A549 (cell line): ENCODE results near the gene PERCC1. TPM values are rescaled to one million over a fixed set of nuclear protein-coding genes. Genes with fewer than 3 reads are reported as not detected.

ENCODE experiments used
- ATAC-seq, 2 experiments: fragments of 200-7000 bp in 1 of 2; fragments of >200 bp in 1 of 2; cut with Nextera tagmentation in 1 of 2; cut with Tn5 transposase in 1 of 2; 3 replicates each; pipeline versions ENCODE4 v1.8.0 to v1.9.1; 2018 to 2020; ENCODE audit warnings: mild to moderate bottlenecking in 1 of 2, moderate library complexity in 1 of 2
- CTCF ChIA-PET: fragments of 300-600 bp; sonication (Branson Sonifier 250); formaldehyde crosslinking; extraction: SDS; loops from one replicate; lab custom pipeline; 2021; ENCODE audit warnings: antibody characterized with exemption, inconsistent platforms; lab: Yijun Ruan, JAX
- POLR2A ChIA-PET: fragments of 350-600 bp; formaldehyde crosslinking; extraction: SDS; loops from one replicate; lab custom pipeline; 2021; ENCODE audit warnings: antibody characterized with exemption, inconsistent platforms; lab: Yijun Ruan, JAX
- DNase-seq, 2 experiments: peaks; one replicate each; pipeline versions ENCODE4 v3.0.0 to v3.0.0-alpha.2; 2011 to 2016; ENCODE audit warnings: low read depth in 1 of 2, low spot score in 1 of 2
- FAIRE-seq: peaks from 2 replicates; lab custom pipeline; 2011; peaks lifted over from hg19 to GRCh38; lab: Jason Lieb, UNC
- H3K27ac ChIP-seq, 2 experiments: fragments of >200 bp; sonication (Bioruptor Twin); formaldehyde crosslinking; 3 replicates each; pipeline ENCODE4 v1.5.1; 2016 to 2017
- H3K4me1 ChIP-seq: fragments of >200 bp; sonication (Bioruptor Twin); formaldehyde crosslinking; 3 replicates; pipeline ENCODE4 v1.6.1; 2016
- H3K4me2 ChIP-seq: fragments of >200 bp; sonication (Bioruptor Twin); formaldehyde crosslinking; 3 replicates; pipeline ENCODE4 v1.6.1; 2016
- H3K4me3 ChIP-seq: fragments of >200 bp; sonication (Bioruptor Twin); formaldehyde crosslinking; 3 replicates; pipeline ENCODE4 v1.5.1; 2016
- H3K9me3 ChIP-seq: fragments of >200 bp; sonication (Bioruptor Twin); formaldehyde crosslinking; 3 replicates; pipeline ENCODE4 v1.6.1; 2016
- BCL3 ChIP-seq: fragments of >200 bp; sonication (Bioruptor Twin); formaldehyde crosslinking; IDR thresholded peaks from 3 replicates; pipeline ENCODE4 v1.6.1; 2016
- BHLHE40 ChIP-seq: IDR thresholded peaks from 2 replicates; pipeline ENCODE4 v1.6.1; 2012; ENCODE audit warnings: low read depth, low read length, inconsistent platforms
- CBX8 ChIP-seq: fragments of 200-600 bp; sonication (generic); IDR thresholded peaks from 2 replicates; pipeline ENCODE4 v1.6.1; 2016
- CEBPB ChIP-seq, 2 experiments: fragments of >200 bp in 1 of 2; sonication (Bioruptor Twin) in 1 of 2; formaldehyde crosslinking in 1 of 2; IDR thresholded peaks; 2 replicates each; pipeline ENCODE4 v1.6.1; 2012 to 2016
- EHF ChIP-seq: fragments of 250-450 bp; sonication (Bioruptor Pico); IDR thresholded peaks from 2 replicates; pipeline ENCODE4 v1.5.0; 2020; ENCODE audit warnings: mild to moderate bottlenecking
- EHMT2 ChIP-seq: fragments of 200-600 bp; sonication (generic); IDR thresholded peaks from 2 replicates; pipeline ENCODE4 v1.6.1; 2016; ENCODE audit warnings: antibody characterized with exemption, low read depth, mild to moderate bottlenecking, moderate library complexity
- HOXB13 ChIP-seq: fragments of 250-450 bp; sonication (Bioruptor Pico); IDR thresholded peaks from 2 replicates; pipeline ENCODE4 v1.5.0; 2020; ENCODE audit warnings: low read depth, mild to moderate bottlenecking, moderate library complexity
- HOXB5 ChIP-seq: fragments of 250-450 bp; sonication (Bioruptor Pico); IDR thresholded peaks from 2 replicates; pipeline ENCODE4 v1.5.0; 2020; ENCODE audit warnings: mild to moderate bottlenecking, moderate library complexity
- JUN ChIP-seq, 2 experiments: fragments of >200 bp; sonication (Bioruptor Twin); formaldehyde crosslinking; IDR thresholded peaks; 2 replicates in 1 of 2; 3 replicates in 1 of 2; pipeline ENCODE4 v1.6.1; 2016 to 2017
- KDM1A ChIP-seq: fragments of 200-600 bp; sonication (generic); IDR thresholded peaks from 2 replicates; pipeline ENCODE4 v1.6.1; 2016; ENCODE audit warnings: low read depth, mild to moderate bottlenecking
- MAFK ChIP-seq: fragments of 450-650 bp; IDR thresholded peaks from 2 replicates; pipeline ENCODE4 v1.6.1; 2014; ENCODE audit not compliant: partially characterized antibody
- MAZ ChIP-seq: fragments of 150-350 bp; IDR thresholded peaks from 2 replicates; pipeline ENCODE4 v1.6.1; 2014; ENCODE audit warnings: antibody characterized with exemption, low read depth, low read length, borderline replicate concordance
- NR3C1 ChIP-seq: fragments of >200 bp; sonication (Bioruptor Twin); formaldehyde crosslinking; IDR thresholded peaks from 3 replicates; pipeline ENCODE4 v1.6.1; 2017
- PHF8 ChIP-seq: fragments of 200-600 bp; sonication (generic); IDR thresholded peaks from 2 replicates; pipeline ENCODE4 v1.6.1; 2016; ENCODE audit warnings: low read depth, mild to moderate bottlenecking, antibody characterized with exemption, moderate library complexity, borderline replicate concordance
- POLR2A ChIP-seq: IDR thresholded peaks from 2 replicates; pipeline ENCODE4 v1.6.1; 2012; ENCODE audit warnings: mild to moderate bottlenecking, low read length
- RAD21 ChIP-seq, 2 experiments: fragments of >200 bp in 1 of 2; sonication (Bioruptor Twin) in 1 of 2; formaldehyde crosslinking in 1 of 2; IDR thresholded peaks in 1 of 2; conservative IDR thresholded peaks in 1 of 2; 2 replicates in 1 of 2; 3 replicates in 1 of 2; pipeline ENCODE4 v1.6.1; 2012 to 2018; ENCODE audit warnings: inconsistent platforms in 1 of 2
- RARB ChIP-seq: fragments of 250-450 bp; sonication (Bioruptor Pico); IDR thresholded peaks from 2 replicates; pipeline ENCODE4 v1.8.0; 2021; ENCODE audit warnings: mild to moderate bottlenecking, moderate library complexity
- REST ChIP-seq: fragments of 200-600 bp; sonication (generic); IDR thresholded peaks from 2 replicates; pipeline ENCODE4 v1.6.1; 2016; ENCODE audit warnings: antibody characterized with exemption, mild to moderate bottlenecking, moderate library complexity
- RFX5 ChIP-seq: fragments of 450-650 bp; IDR thresholded peaks from 2 replicates; pipeline ENCODE4 v1.7.1; 2014; ENCODE audit warnings: antibody characterized with exemption, mild to moderate bottlenecking, moderate library complexity
- RNF2 ChIP-seq: fragments of 200-600 bp; sonication (generic); IDR thresholded peaks from 2 replicates; pipeline ENCODE4 v1.6.1; 2016; ENCODE audit warnings: low read depth, mild to moderate bottlenecking, antibody characterized with exemption, moderate library complexity, borderline replicate concordance
- SREBF2 ChIP-seq: fragments of 450-650 bp; IDR thresholded peaks from 2 replicates; pipeline ENCODE4 v1.6.1; 2014; ENCODE audit warnings: mild to moderate bottlenecking, moderate library complexity
- WGBS: methylation state at CpG from one replicate; pipeline ENCODE4 v1.1.6; 2017; ENCODE audit errors: missing lambda C conversion rate; 5-methylcytosine and 5-hydroxymethylcytosine counted together
- polyA plus RNA-seq, 4 experiments: library from polyadenylated mRNA; depleted of rRNA in 3 of 4; stranded (reverse); fragments of >200 nt; fragmentation: RNase III in 1 of 4; extraction: RNeasy Plus Mini Kit Qiagen cat#74134 plus additional on column Dnase treatment in 1 of 4; gene quantifications; 2 replicates in 3 of 4; 3 replicates in 1 of 4; pipeline ENCODE4 v1.2.3, GENCODE V29; 2011 to 2017

The PERCC1 gene
- polyA plus RNA-seq, 2 of the 4 experiments (the other 2 are of a cell fraction): not detected

- Histone ChIP-seq H3K27ac (no peak overlapping the region), H3K4me2 (no peak overlapping the region), H3K4me3 (no peak overlapping the region), H3K9me3 (no peaks in the 10 kb centered on the region), H3K4me1 (no peaks in the 10 kb centered on the region)
- ChIA-PET CTCF (interaction anchor here (0.6 to 2.4 kb wide), 3 partner anchors 17 to 576 kb away, joined by 3 to 8 read pairs (median 3); no protein-coding TSS in a partner anchor), POLR2A (no interaction called here)
- 93% methylated on average over 27 of the region's 28 CpGs for WGBS
- ATAC-seq: no peak
- FAIRE-seq: no peak
- no peak for TF ChIP-seq CEBPB (IDR thresholded peaks at IDR 0.05)
- no peak for DNase-seq
Measured at GRCh38 chr16:1390239-1390779, 40.6 kb upstream of the PERCC1 start.

GRCh38 chr16:1392826-1393225, 38.1 kb upstream of the PERCC1 start:
- CTCF ChIA-PET: no interaction called here
- H3K4me3 ChIP-seq: no peak overlapping the region
- no peak overlapping the region for H3K4me2 ChIP-seq
- H3K27ac ChIP-seq: no peak overlapping the region
- ATAC-seq (no peak), DNase-seq (no peak), FAIRE-seq (no peak)
- no peaks in the 10 kb centered on the region for H3K9me3 ChIP-seq
- POLR2A ChIA-PET: no interaction called here
- WGBS: 79% methylated on average over 17 of the region's 17 CpGs
- no peaks in the 10 kb centered on the region for H3K4me1 ChIP-seq
- no peak for TF ChIP-seq SREBF2
- TF ChIP-seq HOXB13 (CRISPR knock-in tag): no peak
- TF ChIP-seq KDM1A: no peak
- no peak for TF ChIP-seq JUN (IDR thresholded peaks at IDR 0.05)

GRCh38 chr16:1393613-1394176, 37.2 kb upstream of the PERCC1 start:
- CTCF ChIA-PET: no interaction called here
- Histone ChIP-seq H3K4me1 (no peaks in the 10 kb centered on the region), H3K4me3 (no peak overlapping the region), H3K4me2 (no peak overlapping the region), H3K27ac (no peak overlapping the region), H3K9me3 (no peaks in the 10 kb centered on the region)
- DNase-seq: no peak
- FAIRE-seq: no peak
- no peak for ATAC-seq
- WGBS: 87% methylated on average over 10 of the region's 21 CpGs
- POLR2A ChIA-PET: no interaction called here
- TF ChIP-seq RFX5 (no peak), CBX8 (no peak), RARB (CRISPR knock-in tag) (no peak), REST (no peak), BCL3 (no peak), EHF (CRISPR knock-in tag) (no peak), CEBPB (IDR thresholded peaks at IDR 0.05) (no peak), NR3C1 (no peak)

DNA sequence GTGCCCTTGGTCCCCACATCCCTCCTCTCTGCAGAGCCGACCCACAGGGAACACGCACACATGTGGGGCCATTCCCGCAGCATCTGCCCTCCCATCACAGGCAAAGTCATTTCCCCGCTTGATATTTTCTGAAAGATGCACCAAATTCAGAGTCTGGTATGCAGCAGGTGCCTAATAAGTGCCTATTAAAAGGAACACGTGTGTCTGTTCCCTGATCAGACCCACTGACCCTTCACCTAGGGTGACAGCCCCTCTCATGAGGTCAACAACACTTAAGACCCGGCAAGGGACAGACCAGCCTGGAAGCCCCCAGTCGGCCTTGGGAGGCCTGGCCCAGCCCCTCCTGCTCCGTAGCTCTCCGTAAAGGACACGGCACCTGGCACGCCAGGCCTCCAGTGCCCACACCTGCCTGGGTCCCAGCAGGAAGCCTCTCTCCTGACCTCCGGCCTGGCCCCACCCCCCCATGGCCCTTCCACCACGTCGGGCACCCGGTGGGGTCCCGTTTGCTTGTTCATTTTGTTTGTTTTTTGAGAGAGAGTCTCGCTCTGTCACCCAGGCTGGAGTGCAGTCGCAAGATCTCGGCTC, 36.4 kb upstream of the PERCC1 start:
- H3K4me3 ChIP-seq: no peak overlapping the region
- H3K4me2 ChIP-seq: no peak overlapping the region
- ATAC-seq (no peak), DNase-seq (no peak), FAIRE-seq (no peak)
- ChIA-PET POLR2A (no interaction called here), CTCF (no interaction called here)
- H3K27ac ChIP-seq: no peak overlapping the region
- WGBS: 85% methylated on average over 16 of the region's 19 CpGs
- TF ChIP-seq RAD21 (conservative IDR thresholded peaks at IDR 0.05 in 1 of 2, IDR thresholded peaks at IDR 0.05 in 1 of 2) (no peak), MAFK (no peak), RNF2 (no peak), HOXB5 (CRISPR knock-in tag) (no peak), MAZ (no peak), BHLHE40 (no peak), CEBPB (IDR thresholded peaks at IDR 0.05) (no peak), POLR2A (no peak), EHMT2 (no peak), HOXB13 (CRISPR knock-in tag) (no peak), PHF8 (no peak)
- no peaks in the 10 kb centered on the region for H3K9me3 ChIP-seq
- H3K4me1 ChIP-seq: no peaks in the 10 kb centered on the region
